GM21825 (cell line): Measurements from ENCODE around the gene KREMEN2.

Source experiments
- ATAC-seq: cut with Tn5 transposase; IDR thresholded peaks from one replicate; pipeline ENCODE4 v1.9.1; 2021; ENCODE audit warnings: mild to moderate bottlenecking, moderate library complexity; ENCODE audit not compliant: unreplicated experiment

Gene KREMEN2

GRCh38 chr16:3000540-3000939 lies 36.5 kb downstream of the KREMEN2 start:
- no peak for ATAC-seq

DNA sequence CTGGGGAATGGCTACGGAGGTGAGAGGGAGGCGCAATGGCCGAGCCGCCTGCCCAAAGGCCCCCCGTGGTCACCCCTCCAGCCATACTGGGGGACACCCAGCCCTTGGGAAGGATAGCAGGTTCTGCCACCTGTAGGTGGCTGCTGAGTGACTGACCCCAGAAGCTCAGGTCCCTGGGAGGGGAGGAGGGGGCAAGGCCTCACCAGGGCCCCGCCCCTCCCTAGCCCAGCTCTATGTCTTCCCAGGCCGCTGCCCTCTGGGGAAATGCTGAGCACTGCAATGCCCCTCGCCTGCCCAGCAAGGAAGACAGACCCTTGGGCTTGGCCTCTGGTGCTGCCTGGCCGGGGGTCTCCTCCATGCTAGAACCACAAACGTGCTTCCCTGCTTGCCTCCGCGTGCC lies 37.2 kb downstream of the KREMEN2 start:
- no peak for ATAC-seq

DNA sequence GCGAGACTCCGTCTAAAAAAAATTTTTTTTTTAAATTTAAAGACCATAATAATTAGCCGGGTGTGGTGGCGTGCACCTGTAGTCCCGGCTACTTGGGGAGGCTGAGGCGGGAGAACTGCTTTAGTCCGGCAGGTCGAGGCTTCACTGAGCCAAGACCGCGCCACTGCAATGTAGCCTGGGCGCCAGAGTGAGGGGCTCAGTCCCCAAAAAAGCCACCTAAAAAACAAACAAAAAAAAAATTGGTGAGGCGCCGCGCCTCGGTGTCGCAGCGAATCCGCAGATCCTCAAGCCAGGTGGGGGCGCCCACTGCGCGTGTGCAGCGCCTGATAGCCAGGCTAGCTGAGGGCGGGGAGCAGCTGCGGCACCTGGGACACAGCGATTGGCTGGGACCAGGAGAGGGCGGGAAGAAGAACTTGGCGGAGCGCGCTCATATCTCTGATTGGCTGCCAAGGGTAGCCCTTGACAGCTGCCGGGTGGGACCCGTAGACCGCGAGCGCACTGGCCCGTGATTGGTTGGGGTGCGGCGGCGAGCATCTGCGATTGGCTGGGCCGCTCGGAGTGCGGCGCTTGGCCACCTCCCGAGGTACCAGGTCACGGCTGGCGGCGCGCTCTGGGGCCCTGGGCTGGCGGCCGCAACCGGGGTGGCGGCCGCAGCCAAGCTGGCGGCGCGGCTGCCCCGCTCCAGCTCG lies 39.7 kb downstream of the KREMEN2 start:
- peak; percentile 93 for ATAC-seq

DNA sequence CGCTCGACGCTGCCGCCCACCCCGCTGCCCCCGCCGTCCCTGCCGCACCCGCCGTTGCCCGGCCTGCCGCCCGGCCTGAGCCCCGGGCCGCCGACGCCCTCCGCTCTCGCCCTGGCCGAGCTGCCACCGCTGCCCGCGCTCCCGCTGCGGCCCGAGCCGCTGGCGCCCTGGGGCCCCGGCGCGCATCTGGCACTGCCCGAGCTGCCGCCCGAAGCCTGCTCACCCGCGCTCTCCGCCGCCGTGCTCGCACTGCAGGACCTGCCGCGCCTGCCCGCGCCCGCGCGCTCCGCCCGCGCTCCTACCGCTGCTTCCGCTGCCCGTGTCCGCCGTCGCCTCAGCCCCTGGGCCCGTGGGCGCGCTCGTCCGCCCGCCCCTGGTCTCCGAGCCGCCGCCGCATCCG lies 40.2 kb downstream of the KREMEN2 start:
- peak; percentile 16 for ATAC-seq

DNA sequence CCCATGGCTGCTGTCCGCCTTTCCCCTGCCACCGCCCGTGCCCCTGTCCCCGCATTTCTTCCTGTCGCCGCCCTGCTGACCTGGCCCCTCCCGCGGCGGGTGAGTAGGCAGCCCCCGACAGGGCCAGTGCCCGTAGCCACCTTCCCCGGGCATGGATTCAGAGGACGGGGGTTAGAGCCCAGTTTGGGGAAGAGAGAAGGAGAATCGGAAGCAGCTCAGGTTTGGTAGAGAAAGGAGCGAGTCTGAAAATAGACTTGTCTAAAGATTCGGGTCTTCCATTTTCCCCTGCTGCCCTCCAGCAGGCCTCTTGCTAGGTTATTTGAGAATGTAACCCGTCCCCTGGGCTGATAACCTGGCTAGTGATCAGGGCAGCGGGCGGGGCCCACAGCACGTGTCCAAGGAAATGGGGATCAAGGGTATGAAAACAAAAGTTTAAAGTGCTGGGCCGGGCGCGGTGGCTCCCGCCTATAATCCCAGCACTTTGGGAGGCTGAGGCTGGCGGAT lies 40.8 kb downstream of the KREMEN2 start:
- ATAC-seq: no peak

DNA sequence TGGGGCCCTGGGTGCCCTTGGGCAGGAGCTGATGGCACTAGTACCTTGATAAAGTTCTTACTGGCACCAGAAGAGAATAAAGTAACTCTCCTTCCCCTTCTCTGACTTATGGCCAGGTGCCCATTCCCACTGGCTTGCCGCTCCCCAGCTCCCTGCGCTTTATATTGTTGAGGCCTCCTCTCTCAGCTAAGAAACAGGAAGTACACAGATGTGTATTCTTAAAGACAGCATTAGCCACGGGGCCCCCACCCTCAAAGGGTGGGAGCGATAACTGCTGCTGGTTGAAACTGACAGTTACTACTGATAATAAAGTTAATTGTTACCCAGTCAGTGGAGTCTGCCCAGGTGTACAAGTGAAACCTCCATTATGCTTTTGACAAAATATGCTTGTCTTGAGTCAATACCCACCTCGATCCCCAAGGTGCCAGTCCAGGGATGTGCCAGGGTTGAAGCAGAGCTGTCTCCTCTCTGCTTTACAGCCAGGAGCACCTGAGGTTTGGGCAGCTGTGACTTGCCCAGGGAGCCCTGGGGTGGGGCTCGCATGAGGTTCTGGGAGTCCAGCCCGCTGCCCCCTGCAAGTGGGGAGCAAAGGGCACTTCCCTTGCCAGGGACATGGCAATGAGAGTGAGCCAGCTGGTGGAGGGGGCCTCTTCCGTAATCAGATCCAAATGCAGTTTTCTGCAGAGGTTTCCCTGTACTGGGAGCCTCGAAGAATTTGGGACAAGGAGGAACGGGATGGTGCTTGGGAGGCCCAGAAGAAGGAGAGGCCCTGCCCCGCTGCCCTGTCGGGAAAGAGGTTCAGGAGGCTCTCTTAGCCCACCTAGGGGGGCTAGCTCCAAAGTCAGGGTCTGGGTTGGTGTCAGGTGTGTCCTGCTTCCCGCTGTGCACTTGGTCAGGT lies 43.2 kb downstream of the KREMEN2 start:
- ATAC-seq: no peak

- no peak for ATAC-seq
Measured at GRCh38 chr16:3007957-3008689, 44.0 kb downstream of the KREMEN2 start.

DNA sequence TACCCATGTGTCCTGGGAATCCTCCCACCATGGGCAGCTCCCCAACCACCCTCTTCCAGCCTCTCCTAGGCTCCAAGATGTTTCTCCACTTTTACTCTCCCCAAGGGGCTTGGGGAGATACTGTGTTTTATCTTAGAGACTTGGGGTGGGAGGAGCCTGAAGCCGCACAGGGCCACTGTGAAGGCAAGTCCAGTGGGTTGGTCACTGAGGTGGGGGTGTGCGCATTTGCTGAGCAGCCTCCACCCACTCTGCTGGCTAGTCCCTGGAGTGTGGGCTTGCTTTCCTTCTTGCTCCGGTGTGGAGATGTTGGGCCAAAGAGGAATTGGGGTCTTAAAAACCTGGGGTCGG lies 44.6 kb downstream of the KREMEN2 start:
- ATAC-seq: no peak

GRCh38 chr16:3009568-3010390 lies 45.7 kb downstream of the KREMEN2 start:
- ATAC-seq: no peak

GRCh38 chr16:3010510-3010909 lies 46.4 kb downstream of the KREMEN2 start:
- no peak for ATAC-seq

DNA sequence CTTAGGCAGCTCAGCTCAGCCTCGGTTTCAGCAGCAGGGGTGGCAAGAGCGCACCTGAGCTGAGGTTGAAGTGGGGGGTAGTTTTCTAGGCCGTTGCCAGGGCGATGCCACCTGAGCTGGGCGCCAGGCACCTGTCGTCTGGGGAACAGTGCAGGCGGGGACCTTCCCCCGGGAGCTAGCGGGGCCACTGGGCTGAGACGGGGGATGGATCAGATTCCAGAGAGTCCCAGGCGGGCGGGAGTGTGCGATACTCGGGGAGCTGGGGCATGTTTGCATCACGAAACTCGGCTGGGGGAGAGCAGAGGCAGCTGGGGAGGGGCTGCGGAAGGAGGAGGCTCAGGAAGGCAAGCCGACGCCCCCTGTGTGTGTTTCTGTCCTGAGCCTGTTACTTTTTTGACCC lies 48.2 kb downstream of the KREMEN2 start:
- no peak for ATAC-seq

- no peak for ATAC-seq
Measured at GRCh38 chr16:3012828-3013420, 48.8 kb downstream of the KREMEN2 start, which contains the start of gene CLDN9. Gene CLDN9, plus strand, starts transcription at chr16:3012923. Its CDS starts 440 bp downstream, at chr16:3013363.

- no peak for ATAC-seq
Measured at GRCh38 chr16:3013491-3013951, 49.4 kb downstream of the KREMEN2 start.

GRCh38 chr16:3013998-3014690 lies 50.1 kb downstream of the KREMEN2 start:
- ATAC-seq: no peak

DNA sequence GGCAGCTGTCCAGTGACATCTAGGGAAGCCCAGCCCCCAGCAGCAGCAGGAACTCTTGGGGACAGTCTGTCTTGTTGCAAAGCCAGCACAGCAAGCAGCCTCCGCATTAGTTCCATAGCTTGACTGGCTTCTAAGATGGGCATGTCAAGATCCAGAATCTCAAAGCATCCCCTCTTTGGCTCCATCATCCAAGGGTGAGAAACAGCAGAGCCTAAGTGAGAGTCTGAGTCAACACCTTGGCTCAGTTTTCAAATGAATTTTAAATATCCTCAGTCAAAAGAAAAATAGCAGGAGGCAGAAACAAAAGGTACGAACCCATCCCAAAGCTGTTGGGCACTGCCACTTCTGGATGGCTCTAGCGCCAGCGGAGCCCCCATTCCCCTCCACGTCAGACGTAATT lies 50.9 kb downstream of the KREMEN2 start:
- no peak for ATAC-seq

DNA sequence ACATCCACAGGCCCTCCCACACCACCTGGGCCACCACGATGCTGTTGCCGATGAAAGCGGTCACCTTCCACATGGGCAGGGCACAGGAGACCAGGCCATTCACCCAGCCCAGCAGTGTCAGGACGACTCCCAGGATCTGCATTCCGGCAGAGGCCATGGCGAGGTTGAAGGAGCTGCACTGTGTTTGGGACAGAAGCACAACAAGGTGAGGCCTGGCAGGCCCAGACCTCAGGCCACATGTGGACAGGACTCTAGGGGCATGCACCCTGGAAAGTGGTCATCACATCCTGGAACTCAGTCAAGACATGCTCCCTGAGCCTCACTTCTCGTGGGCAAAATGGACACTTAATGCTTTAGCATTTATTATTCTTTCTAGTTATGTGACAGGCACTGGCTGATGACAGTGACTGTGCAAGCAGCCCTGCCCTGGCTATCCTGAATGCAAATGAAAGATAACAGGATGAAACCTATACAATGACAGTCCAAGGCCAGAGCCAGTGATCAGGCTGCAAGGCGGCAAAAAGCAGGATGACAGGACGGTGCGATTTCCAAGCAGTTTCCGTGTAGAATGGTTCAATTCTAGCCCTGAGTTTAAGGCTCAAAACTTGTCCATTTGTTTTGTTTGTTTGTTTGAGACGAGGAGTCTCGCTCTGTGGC lies 51.9 kb downstream of the KREMEN2 start:
- ATAC-seq: no peak

DNA sequence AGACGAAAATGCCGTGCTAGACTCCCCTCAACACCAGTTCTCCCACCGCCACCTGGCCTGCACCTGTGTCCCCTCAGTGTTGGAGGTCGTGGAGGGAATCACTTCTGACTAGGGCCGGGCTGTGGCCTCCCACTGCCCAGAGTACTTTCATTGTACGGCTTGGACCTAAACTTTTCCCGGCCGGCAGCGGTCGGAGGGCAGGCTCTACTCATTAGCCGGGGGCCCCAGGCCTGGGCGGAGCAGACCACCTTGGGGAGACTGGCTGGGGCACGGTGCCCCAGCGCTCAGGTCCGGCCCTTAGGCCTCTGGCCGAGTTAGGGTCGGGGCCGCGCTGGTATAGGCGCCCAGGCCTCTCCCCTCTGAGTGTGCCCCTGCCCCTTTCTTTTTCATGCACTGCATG lies 53.3 kb downstream of the KREMEN2 start:
- ATAC-seq: no peak
